LNCAP (cell line): ENCODE data around the gene ZFYVE16.

Experiments used
- TF ChIP-seq, protein P1 (sequence below): fragments of 450-650 bp; IDR thresholded peaks from 2 replicates; pipeline ENCODE4 v1.5.1; 2017; ENCODE audit warnings: mild to moderate bottlenecking

The ZFYVE16 gene

DNA sequence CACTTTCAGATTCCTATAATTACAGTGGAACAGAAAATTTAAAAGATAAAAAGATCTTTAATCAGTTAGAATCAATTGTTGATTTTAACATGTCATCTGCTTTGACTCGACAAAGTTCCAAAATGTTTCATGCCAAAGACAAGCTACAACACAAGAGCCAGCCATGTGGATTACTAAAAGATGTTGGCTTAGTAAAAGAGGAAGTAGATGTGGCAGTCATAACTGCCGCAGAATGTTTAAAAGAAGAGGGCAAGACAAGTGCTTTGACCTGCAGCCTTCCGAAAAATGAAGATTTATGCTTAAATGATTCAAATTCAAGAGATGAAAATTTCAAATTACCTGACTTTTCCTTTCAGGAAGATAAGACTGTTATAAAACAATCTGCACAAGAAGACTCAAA is 29.5 kb downstream of the ZFYVE16 start:
- TF ChIP-seq, protein P1, sequence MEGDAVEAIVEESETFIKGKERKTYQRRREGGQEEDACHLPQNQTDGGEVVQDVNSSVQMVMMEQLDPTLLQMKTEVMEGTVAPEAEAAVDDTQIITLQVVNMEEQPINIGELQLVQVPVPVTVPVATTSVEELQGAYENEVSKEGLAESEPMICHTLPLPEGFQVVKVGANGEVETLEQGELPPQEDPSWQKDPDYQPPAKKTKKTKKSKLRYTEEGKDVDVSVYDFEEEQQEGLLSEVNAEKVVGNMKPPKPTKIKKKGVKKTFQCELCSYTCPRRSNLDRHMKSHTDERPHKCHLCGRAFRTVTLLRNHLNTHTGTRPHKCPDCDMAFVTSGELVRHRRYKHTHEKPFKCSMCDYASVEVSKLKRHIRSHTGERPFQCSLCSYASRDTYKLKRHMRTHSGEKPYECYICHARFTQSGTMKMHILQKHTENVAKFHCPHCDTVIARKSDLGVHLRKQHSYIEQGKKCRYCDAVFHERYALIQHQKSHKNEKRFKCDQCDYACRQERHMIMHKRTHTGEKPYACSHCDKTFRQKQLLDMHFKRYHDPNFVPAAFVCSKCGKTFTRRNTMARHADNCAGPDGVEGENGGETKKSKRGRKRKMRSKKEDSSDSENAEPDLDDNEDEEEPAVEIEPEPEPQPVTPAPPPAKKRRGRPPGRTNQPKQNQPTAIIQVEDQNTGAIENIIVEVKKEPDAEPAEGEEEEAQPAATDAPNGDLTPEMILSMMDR = no peak

DNA sequence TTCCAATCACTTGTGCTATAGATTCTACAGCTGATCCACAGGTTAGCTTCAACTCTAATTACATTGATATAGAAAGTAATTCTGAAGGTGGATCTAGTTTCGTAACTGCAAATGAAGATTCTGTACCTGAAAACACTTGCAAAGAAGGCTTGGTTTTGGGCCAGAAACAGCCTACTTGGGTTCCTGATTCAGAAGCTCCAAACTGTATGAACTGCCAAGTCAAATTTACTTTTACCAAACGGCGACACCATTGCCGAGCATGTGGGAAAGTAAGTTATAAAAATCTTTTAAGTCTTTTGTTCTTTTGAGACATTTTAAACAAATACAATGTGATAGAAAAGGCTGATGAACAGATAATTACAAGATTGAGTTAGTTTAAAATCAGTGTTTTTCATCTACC is 30.9 kb downstream of the ZFYVE16 start:
- TF ChIP-seq, protein P1 = no peak

DNA sequence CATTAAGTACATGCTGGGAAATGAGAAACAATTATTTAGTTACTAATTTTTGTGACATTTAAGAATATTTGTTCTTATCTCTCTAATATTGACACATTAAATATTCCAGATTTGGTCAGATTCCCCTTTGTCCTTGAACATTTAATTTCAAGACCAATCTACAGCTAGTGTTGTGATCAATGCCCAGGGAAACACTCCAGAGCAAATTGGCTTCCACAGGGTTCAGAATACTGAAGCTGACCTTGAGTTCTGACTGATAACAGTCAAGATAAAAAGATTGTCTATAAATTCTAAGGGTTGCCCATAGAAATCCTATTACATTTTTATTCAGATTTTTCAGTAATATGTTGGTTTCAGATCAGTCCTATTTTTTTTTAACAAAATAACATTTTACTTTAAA is 31.3 kb downstream of the ZFYVE16 start:
- TF ChIP-seq, protein P1 = no peak

DNA sequence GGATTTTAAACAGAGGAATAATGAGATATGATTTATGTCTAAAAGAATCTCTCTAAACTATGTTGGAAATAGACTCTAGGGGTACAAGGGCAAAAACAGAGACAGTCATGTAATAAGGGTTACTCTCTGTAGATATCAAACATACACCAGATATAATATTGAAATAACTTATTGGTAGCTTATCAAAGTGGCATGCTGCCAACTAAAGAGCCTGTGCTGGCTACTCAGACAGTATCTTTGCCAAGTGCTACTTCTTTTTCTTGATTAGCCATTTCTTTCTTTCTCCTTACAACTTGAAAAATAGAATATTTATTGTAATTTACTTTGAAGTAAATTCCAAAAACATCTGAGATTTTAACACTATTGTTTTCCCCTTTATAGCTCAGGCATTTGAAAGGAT is 34.9 kb downstream of the ZFYVE16 start:
- TF ChIP-seq, protein P1 = no peak

DNA sequence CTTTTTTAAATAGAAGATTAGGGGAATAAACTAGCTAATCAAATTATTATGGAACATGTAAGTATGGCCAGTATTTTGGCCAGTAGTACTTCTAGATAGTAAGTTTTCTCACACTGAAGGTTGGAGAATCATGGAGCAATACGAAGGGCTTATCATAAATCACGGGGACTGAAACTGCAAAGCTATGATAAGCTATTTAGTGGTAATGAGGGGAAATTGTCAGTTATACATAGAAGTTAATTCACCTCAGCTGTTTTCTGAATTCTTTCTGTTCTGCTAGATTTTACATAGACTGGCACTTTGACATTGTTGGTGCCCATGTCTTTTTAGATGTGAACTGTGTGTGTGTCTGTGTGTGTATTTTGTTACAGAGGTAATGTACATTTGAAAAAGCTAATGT is 45.5 kb downstream of the ZFYVE16 start:
- TF ChIP-seq, protein P1 = no peak

DNA sequence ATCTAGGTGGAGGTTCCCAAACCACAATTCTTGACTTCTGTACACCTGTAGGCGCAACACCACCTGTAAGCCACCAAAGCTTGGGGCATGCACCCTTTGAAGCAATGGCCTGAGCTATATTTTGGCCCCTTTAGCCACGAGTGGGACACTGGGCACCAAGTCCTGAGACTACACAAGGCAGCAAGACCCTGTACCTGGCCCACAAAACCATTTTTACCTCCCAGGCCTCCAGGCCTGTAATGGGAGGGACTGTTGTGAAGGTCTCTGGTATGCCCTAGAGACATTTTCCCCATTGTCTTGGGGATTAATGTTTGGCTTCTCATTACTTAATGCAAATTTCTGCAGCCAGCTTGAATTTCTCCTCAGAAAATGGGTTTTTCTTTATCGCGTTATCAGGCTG is 55.4 kb downstream of the ZFYVE16 start:
- TF ChIP-seq, protein P1 = no peak

DNA sequence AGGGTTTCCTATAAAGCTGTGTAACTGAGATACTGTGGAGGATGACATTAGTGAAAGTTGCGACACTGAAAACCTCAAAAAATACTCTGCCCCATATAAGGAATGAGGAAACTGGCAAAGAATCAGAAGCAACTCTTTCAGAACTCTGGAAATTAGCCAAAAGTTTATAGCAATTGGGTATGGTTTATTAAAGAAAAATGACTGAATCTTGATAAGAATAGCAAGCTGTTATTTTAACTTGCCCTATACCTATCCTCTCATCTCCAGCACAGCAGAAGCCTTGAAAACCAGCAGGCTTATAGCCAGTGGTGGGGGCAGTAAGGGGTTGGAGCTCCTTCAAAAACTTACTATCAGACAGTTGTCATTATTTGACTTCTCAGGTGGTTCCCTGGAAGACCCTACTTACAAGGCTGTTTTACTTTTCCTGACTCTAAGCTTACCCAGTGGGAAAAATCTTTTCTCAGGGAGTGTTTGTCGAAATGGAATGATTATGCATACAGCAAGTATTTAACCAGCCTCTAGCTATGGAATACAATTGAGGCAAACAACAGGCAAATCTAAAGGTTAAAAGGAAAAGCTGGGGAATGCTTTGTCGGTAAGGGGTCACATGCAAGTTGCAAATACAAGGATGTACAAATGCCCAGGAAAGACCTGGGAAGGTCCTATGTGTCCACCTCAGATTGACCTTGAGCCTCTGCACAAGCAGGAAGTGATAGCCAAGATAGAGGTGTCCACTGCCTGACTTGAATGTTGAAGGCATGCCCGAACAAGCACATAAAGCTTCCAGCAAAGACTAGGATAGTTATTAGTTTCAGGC is 59.0 kb downstream of the ZFYVE16 start:
- TF ChIP-seq, protein P1 = no peak
